ENCODE data around the gene PLPP1.

- TF ChIP-seq REST (IDR thresholded peaks at IDR 0.05; ENCODE audit: unreplicated experiment) (no peak), EZH2phosphoT487 (IDR thresholded peaks at IDR 0.05; ENCODE audit: unreplicated experiment) (no peak), CTCF (conservative IDR thresholded peaks at IDR 0.05; ENCODE audit: low read depth in 2 of 2) (no peak), NANOG (IDR thresholded peaks at IDR 0.05; ENCODE audit: borderline replicate concordance) (no peak), ZNF462 (CRISPR knock-in tag; IDR thresholded peaks at IDR 0.05) (no peak)
Measured at GRCh38 chr5:55385227-55385626, 149.5 kb downstream of the PLPP1 start.
